ENCODE results near the gene VMAC. TPM values are rescaled to one million over a fixed set of nuclear protein-coding genes. Genes with fewer than 3 reads are reported as not detected.

Gene VMAC
- total and polyA plus RNA-seq, 2 donors from 2014 or later = 2.3 to 8.7 TPM

DNA sequence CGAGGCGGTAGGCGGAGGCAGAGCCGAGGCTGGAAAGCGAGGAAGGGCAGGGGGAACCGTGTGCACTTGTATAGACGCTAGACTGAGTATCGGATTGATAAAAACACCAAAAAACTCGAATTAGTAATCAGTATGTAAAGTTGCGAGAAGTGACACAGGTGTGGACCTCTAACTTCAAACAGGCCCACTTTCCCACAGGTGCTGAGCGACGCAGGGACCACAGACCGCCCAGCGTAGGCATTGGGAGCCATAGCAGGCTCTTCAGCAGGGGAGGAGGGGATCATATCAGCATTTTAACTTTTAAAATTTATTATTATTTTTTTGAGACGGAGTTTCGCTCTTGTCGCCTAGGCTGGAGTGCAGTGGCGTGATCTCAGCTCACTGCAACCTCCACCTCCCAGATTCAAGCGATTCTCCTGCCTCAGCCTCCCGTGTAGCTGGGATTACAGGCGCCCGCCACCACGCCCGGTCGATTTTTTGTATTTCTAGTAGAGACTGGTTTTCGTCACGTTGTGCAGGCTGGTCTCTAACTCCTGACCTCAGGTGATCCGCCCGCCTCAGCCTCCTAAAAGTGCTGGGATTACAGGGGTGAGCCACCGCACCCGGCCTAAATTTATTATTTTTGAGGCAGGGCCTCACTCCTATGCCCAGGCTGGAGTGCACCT is 574 bp downstream of the VMAC start:
- H3K36me3 ChIP-seq (ENCODE audit: control insufficient read depth in 2 of 3, insufficient read depth in 3 of 3, low read length in 3 of 3) = no peaks in the 10 kb centered on the region
- peak overlapping the region; percentile 60 to 77 (median 63) for H3K9ac ChIP-seq (ENCODE audit: low read length in 3 of 3)
- H3K4me1 ChIP-seq (ENCODE audit: control insufficient read depth in 2 of 3, insufficient read depth in 2 of 3, low read depth in 1 of 3, low read length in 3 of 3) = peaks cover 0 to 12% (median 3%) of the 10 kb centered on the region in 3 donors
- TF ChIP-seq, protein P1, sequence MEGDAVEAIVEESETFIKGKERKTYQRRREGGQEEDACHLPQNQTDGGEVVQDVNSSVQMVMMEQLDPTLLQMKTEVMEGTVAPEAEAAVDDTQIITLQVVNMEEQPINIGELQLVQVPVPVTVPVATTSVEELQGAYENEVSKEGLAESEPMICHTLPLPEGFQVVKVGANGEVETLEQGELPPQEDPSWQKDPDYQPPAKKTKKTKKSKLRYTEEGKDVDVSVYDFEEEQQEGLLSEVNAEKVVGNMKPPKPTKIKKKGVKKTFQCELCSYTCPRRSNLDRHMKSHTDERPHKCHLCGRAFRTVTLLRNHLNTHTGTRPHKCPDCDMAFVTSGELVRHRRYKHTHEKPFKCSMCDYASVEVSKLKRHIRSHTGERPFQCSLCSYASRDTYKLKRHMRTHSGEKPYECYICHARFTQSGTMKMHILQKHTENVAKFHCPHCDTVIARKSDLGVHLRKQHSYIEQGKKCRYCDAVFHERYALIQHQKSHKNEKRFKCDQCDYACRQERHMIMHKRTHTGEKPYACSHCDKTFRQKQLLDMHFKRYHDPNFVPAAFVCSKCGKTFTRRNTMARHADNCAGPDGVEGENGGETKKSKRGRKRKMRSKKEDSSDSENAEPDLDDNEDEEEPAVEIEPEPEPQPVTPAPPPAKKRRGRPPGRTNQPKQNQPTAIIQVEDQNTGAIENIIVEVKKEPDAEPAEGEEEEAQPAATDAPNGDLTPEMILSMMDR (IDR thresholded peaks at IDR 0.05; ENCODE audit: borderline replicate concordance, extremely low read depth, insufficient read depth) = no peak
- peak overlapping the region; percentile 79 to 99 (median 88) for H3K4me3 ChIP-seq (ENCODE audit: low read length in 3 of 3)
- FAIRE-seq = no peak
- intact Hi-C loops (cut with DNase I) = no loop called here
- H3K9me3 ChIP-seq (ENCODE audit: control insufficient read depth in 2 of 3, insufficient read depth in 1 of 3, low read length in 3 of 3) = no peaks in the 10 kb centered on the region
- DNase-seq = peak in 1 of 5 donors; percentile 61
- no peaks in the 10 kb centered on the region for H3K27me3 ChIP-seq (ENCODE audit: control insufficient read depth, insufficient read depth, low read length)
- peak overlapping the region; percentile 41 to 43 for H3K27ac ChIP-seq (ENCODE audit: low read depth in 2 of 2, low read length in 2 of 2)

- FAIRE-seq (no peak), DNase-seq (no peak)
- intact Hi-C loops (cut with DNase I) = no loop called here
- no peak overlapping the region for H3K9ac ChIP-seq (ENCODE audit: low read length in 3 of 3)
- H3K4me3 ChIP-seq (ENCODE audit: low read length in 3 of 3) = no peak overlapping the region
- H3K27ac ChIP-seq (ENCODE audit: low read depth in 2 of 2, low read length in 2 of 2) = no peak overlapping the region
- TF ChIP-seq, protein P1 (IDR thresholded peaks at IDR 0.05; ENCODE audit: borderline replicate concordance, extremely low read depth, insufficient read depth) = no peak
- H3K4me1 ChIP-seq (ENCODE audit: control insufficient read depth in 2 of 3, insufficient read depth in 2 of 3, low read depth in 1 of 3, low read length in 3 of 3) = peaks cover 0 to 11% (median 3%) of the 10 kb centered on the region in 3 donors
- H3K9me3 ChIP-seq (ENCODE audit: control insufficient read depth in 2 of 3, insufficient read depth in 1 of 3, low read length in 3 of 3) = no peaks in the 10 kb centered on the region
- no peaks in the 10 kb centered on the region for H3K36me3 ChIP-seq (ENCODE audit: control insufficient read depth in 2 of 3, insufficient read depth in 3 of 3, low read length in 3 of 3)
- H3K27me3 ChIP-seq (ENCODE audit: control insufficient read depth, insufficient read depth, low read length) = no peaks in the 10 kb centered on the region
These were observed 2.6 kb downstream of the VMAC start for GRCh38 chr19:5907241-5907640.

DNA sequence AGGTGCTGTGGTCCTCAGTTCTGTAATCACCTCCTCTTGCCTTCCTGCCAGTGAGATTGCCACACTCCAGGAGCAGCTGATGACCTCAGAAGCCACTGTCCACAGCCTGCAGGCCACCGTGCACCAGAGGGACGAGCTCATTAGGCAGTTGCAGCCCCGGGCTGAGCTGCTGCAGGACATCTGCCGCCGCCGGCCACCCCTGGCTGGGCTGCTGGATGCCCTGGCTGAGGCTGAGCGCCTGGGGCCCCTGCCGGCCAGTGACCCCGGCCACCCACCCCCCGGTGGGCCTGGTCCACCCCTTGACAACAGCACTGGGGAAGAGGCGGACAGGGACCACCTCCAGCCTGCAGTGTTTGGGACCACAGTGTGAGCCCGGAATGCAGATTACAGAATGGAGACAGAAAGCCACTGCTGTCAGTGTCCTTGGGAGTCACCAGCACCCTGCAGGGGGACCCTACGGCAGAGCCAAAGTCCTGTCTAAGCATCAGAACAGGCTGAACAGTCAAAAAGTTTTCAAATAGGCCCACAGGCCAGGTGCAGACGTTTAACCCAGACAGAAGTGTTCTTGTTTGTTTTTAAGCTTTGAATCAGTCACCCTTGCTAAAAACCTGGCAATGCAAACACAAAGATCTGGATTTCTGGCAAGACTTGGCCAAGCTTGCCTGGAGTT is 4.2 kb downstream of the VMAC start:
- TF ChIP-seq, protein P1 (IDR thresholded peaks at IDR 0.05; ENCODE audit: borderline replicate concordance, extremely low read depth, insufficient read depth) = no peak
- Histone ChIP-seq H3K9me3 (ENCODE audit: control insufficient read depth in 2 of 3, insufficient read depth in 1 of 3, low read length in 3 of 3) (no peaks in the 10 kb centered on the region), H3K36me3 (ENCODE audit: control insufficient read depth in 2 of 3, insufficient read depth in 3 of 3, low read length in 3 of 3) (no peaks in the 10 kb centered on the region), H3K27me3 (ENCODE audit: control insufficient read depth, insufficient read depth, low read length) (no peaks in the 10 kb centered on the region), H3K4me1 (ENCODE audit: control insufficient read depth in 2 of 3, insufficient read depth in 2 of 3, low read depth in 1 of 3, low read length in 3 of 3) (peaks cover 0 to 2% (median 0%) of the 10 kb centered on the region in 3 donors), H3K4me3 (ENCODE audit: low read length in 3 of 3) (no peak overlapping the region), H3K27ac (ENCODE audit: low read depth in 2 of 2, low read length in 2 of 2) (no peak overlapping the region), H3K9ac (ENCODE audit: low read length in 3 of 3) (no peak overlapping the region)
- DNase-seq = no peak
- no peak for FAIRE-seq
- intact Hi-C loops (cut with DNase I) = no loop called here

Measured in kidney (tissue), 14 donors.